ENCODE measurements around the gene BNIP5. TPM values are rescaled to one million over a fixed set of nuclear protein-coding genes. Genes with fewer than 3 reads are reported as not detected.

The BNIP5 gene
- polyA plus RNA-seq, 3 donors, result not detected

DNA sequence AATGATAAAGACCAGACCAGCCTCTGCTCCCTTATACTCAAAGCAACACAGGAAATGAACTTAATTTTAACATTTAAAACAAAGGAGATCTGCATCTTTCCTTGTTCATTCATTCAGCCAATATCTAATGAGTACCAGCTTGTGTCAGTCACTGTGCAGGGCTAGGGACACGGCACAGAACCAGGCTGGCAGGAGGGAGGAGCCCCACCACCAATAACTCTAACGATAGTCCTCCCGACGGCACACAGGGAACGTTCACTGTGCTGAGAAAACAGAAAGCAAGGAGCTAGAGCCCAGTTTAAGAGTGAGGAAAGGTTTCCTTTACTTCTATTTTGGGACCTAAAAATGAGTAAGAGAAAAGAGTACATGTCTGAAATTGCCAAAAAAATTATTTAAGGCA is 40.9 kb upstream of the BNIP5 start:
- WGBS (ENCODE audit: insufficient coverage), result 100% methylated on average over 3 of the region's 5 CpGs
- TF ChIP-seq, protein P1, sequence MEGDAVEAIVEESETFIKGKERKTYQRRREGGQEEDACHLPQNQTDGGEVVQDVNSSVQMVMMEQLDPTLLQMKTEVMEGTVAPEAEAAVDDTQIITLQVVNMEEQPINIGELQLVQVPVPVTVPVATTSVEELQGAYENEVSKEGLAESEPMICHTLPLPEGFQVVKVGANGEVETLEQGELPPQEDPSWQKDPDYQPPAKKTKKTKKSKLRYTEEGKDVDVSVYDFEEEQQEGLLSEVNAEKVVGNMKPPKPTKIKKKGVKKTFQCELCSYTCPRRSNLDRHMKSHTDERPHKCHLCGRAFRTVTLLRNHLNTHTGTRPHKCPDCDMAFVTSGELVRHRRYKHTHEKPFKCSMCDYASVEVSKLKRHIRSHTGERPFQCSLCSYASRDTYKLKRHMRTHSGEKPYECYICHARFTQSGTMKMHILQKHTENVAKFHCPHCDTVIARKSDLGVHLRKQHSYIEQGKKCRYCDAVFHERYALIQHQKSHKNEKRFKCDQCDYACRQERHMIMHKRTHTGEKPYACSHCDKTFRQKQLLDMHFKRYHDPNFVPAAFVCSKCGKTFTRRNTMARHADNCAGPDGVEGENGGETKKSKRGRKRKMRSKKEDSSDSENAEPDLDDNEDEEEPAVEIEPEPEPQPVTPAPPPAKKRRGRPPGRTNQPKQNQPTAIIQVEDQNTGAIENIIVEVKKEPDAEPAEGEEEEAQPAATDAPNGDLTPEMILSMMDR (IDR thresholded peaks at IDR 0.05), result no peak

DNA sequence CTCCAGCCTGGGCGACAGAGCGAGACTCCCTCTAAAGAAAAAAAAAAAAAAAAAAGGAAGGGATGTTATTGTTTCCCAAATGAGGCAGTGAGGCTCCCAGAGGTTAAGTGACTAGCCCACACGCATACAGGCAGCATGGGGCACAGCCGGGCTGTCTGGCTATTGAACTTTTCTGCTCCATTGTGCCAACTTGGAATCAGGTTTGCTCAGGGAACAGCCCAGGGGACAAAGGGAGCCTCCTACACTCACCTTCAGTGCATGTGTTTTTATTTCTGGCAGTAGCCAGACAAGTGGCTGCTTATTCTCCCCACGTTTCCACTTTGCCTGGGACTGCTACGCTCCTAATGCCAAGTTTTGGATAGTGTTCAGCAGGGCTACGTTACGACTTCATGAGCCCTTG is 40.1 kb upstream of the BNIP5 start:
- H3K4me3 ChIP-seq (replicated peaks in 1 of 3; ENCODE audit: low read depth in 2 of 3, low read length in 3 of 3), result no peak overlapping the region
- Mint-ChIP-seq H3K4me3 (no peak overlapping the region), H3K36me3 (peaks cover 0 to 19% of the 10 kb centered on the region in 2 donors), H3K27me3 (ENCODE audit: low read depth in 3 of 3) (peaks cover 3 to 9% (median 5%) of the 10 kb centered on the region in 3 donors), H3K9me3 (peaks cover 0 to 1% (median 0%) of the 10 kb centered on the region in 7 donors), H3K27ac (no peak overlapping the region), H3K4me1 (peaks cover 9% of the 10 kb centered on the region)
- H3K79me2 ChIP-seq (ENCODE audit: insufficient read depth, low read length), result no peaks in the 10 kb centered on the region
- H3K27me3 ChIP-seq (ENCODE audit: control insufficient read depth in 2 of 2, insufficient read depth in 2 of 2, low read length in 2 of 2), result no peaks in the 10 kb centered on the region
- TF ChIP-seq, protein P1 (IDR thresholded peaks at IDR 0.05), result no peak
- no peak overlapping the region for H3K4me2 ChIP-seq (replicated peaks; ENCODE audit: extremely low read depth, low read length, poor library complexity, severe bottlenecking)
- no peak overlapping the region for H3K27ac ChIP-seq (ENCODE audit: low read depth in 1 of 2, low read length in 2 of 2)
- no peaks in the 10 kb centered on the region for H3K36me3 ChIP-seq (replicated peaks in 1 of 2; ENCODE audit: control insufficient read depth in 1 of 2, insufficient read depth in 2 of 2, low read length in 2 of 2)
- H3K9ac ChIP-seq (ENCODE audit: insufficient read depth, low read length, poor library complexity, severe bottlenecking), result no peak overlapping the region
- no peak overlapping the region for H2AFZ ChIP-seq (ENCODE audit: insufficient read depth, low read depth, low read length, poor library complexity, severe bottlenecking)
- DNase-seq, result no peak
- intact Hi-C loops (cut with micrococcal nuclease), result no loop called here
- no peaks in the 10 kb centered on the region for H4K20me1 ChIP-seq (ENCODE audit: insufficient read depth, low read length)
- 100% methylated on average over 6 of the region's 8 CpGs for WGBS (ENCODE audit: insufficient coverage)
- no peaks in the 10 kb centered on the region for H3K9me3 ChIP-seq (replicated peaks in 1 of 2; ENCODE audit: control insufficient read depth in 1 of 2, insufficient read depth in 1 of 2, low read length in 2 of 2)
- peaks cover 0 to 4% of the 10 kb centered on the region in 2 donors for H3K4me1 ChIP-seq (ENCODE audit: control insufficient read depth in 1 of 2, insufficient read depth in 2 of 2, low read length in 2 of 2)

More for the DNA sequence above, 40.9 kb upstream of the BNIP5 start:
- H3K36me3 Mint-ChIP-seq, result peaks cover 0 to 14% of the 10 kb centered on the region in 2 donors
- no peak for DNase-seq
- H4K20me1 ChIP-seq (ENCODE audit: insufficient read depth, low read length), result no peaks in the 10 kb centered on the region
- no peak overlapping the region for H3K4me3 ChIP-seq (replicated peaks in 1 of 3; ENCODE audit: low read depth in 2 of 3, low read length in 3 of 3)
- no peak overlapping the region for H3K27ac ChIP-seq (ENCODE audit: low read depth in 1 of 2, low read length in 2 of 2)
- no peak overlapping the region for H2AFZ ChIP-seq (ENCODE audit: insufficient read depth, low read depth, low read length, poor library complexity, severe bottlenecking)
- no peak overlapping the region for H3K4me2 ChIP-seq (replicated peaks; ENCODE audit: extremely low read depth, low read length, poor library complexity, severe bottlenecking)
- H3K9me3 ChIP-seq (replicated peaks in 1 of 2; ENCODE audit: control insufficient read depth in 1 of 2, insufficient read depth in 1 of 2, low read length in 2 of 2), result no peaks in the 10 kb centered on the region
- intact Hi-C loops (cut with micrococcal nuclease), result no loop called here
- H3K4me1 ChIP-seq (ENCODE audit: control insufficient read depth in 1 of 2, insufficient read depth in 2 of 2, low read length in 2 of 2), result peaks cover 0 to 4% of the 10 kb centered on the region in 2 donors
- H3K27me3 ChIP-seq (ENCODE audit: control insufficient read depth in 2 of 2, insufficient read depth in 2 of 2, low read length in 2 of 2), result no peaks in the 10 kb centered on the region
- peak overlapping the region in 2 of 7 donors; percentile 38 to 46 for H3K27ac Mint-ChIP-seq
- H3K27me3 Mint-ChIP-seq (ENCODE audit: low read depth in 3 of 3), result peaks cover under 1 to 4% (median 4%) of the 10 kb centered on the region in 3 donors
- H3K36me3 ChIP-seq (replicated peaks in 1 of 2; ENCODE audit: control insufficient read depth in 1 of 2, insufficient read depth in 2 of 2, low read length in 2 of 2), result no peaks in the 10 kb centered on the region
- peaks cover 0 to 1% (median 0%) of the 10 kb centered on the region in 7 donors for H3K9me3 Mint-ChIP-seq
- no peak overlapping the region for H3K9ac ChIP-seq (ENCODE audit: insufficient read depth, low read length, poor library complexity, severe bottlenecking)
- peaks cover 8% of the 10 kb centered on the region for H3K4me1 Mint-ChIP-seq
- no peak overlapping the region for H3K4me3 Mint-ChIP-seq
- no peaks in the 10 kb centered on the region for H3K79me2 ChIP-seq (ENCODE audit: insufficient read depth, low read length)

All from CD14-positive monocyte (primary cell).